Sigmoid colon (tissue), 3 donors: Measurements from ENCODE around the gene REC8.

Source experiments
- POLR2A ChIP-seq, 2 donors: fragments of 450-650 bp; IDR thresholded peaks; one replicate each; pipeline ENCODE4 v1.6.1; 2016; ENCODE audit warnings: antibody characterized with exemption in 2 of 2, mild to moderate bottlenecking in 2 of 2, moderate library complexity in 2 of 2
- TF ChIP-seq, protein P1 (sequence below), 4 experiments: fragments of 450-650 bp in 3 of 4; fragments of 200-600 bp in 1 of 4; IDR thresholded peaks; one replicate each; pipeline ENCODE4 v1.5.1; 2016 to 2019; ENCODE audit warnings: antibody characterized with exemption in 4 of 4, mild to moderate bottlenecking in 3 of 4, moderate library complexity in 2 of 4

DNA sequence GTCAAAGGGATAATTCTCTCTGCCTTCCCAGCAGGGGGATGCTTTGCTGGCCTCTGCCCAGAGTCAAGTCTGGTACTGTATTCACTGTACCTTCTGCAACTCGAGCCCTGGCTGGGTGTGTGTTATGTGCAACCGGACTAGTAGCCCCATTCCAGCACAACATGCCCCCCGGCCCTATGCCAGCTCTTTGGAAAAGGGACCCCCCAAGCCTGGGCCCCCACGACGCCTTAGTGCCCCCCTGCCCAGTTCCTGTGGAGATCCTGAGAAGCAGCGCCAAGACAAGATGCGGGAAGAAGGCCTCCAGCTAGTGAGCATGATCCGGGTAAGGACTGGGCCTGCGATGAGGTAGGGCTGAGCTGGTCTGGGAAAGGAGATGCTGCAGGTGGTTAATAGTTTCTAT is 21.3 kb upstream of the REC8 start:
- TF ChIP-seq, protein P1, sequence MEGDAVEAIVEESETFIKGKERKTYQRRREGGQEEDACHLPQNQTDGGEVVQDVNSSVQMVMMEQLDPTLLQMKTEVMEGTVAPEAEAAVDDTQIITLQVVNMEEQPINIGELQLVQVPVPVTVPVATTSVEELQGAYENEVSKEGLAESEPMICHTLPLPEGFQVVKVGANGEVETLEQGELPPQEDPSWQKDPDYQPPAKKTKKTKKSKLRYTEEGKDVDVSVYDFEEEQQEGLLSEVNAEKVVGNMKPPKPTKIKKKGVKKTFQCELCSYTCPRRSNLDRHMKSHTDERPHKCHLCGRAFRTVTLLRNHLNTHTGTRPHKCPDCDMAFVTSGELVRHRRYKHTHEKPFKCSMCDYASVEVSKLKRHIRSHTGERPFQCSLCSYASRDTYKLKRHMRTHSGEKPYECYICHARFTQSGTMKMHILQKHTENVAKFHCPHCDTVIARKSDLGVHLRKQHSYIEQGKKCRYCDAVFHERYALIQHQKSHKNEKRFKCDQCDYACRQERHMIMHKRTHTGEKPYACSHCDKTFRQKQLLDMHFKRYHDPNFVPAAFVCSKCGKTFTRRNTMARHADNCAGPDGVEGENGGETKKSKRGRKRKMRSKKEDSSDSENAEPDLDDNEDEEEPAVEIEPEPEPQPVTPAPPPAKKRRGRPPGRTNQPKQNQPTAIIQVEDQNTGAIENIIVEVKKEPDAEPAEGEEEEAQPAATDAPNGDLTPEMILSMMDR (IDR thresholded peaks at IDR 0.05): no peak
- no peak for TF ChIP-seq POLR2A (IDR thresholded peaks at IDR 0.05)
